Ecto neural progenitor cell (in vitro differentiated cells): ENCODE data around the gene KCNJ12.
"Not testable (repeated sequence)": the region's sequence is repeated elsewhere in the genome, so short reads cannot be mapped to it uniquely, and the experiment has no call there.

Experiments
- DNase-seq: peaks from one replicate; pipeline ENCODE4 v3.0.0-alpha.2; 2018; ENCODE audit warnings: low spot score

The KCNJ12 gene

GRCh38 chr17:21349358-21350050, 26.7 kb upstream of the KCNJ12 start:
- DNase-seq, result not testable (repeated sequence)

GRCh38 chr17:21350495-21350894, 25.7 kb upstream of the KCNJ12 start:
- DNase-seq, result not testable (repeated sequence)

- DNase-seq, result no peak
These were observed 24.6 kb upstream of the KCNJ12 start for GRCh38 chr17:21351366-21352065.

GRCh38 chr17:21352221-21352980, 23.8 kb upstream of the KCNJ12 start:
- no peak for DNase-seq

GRCh38 chr17:21352981-21353265, 23.2 kb upstream of the KCNJ12 start:
- DNase-seq, result no peak

- DNase-seq, result no peak
These were observed 22.7 kb upstream of the KCNJ12 start for GRCh38 chr17:21353326-21354010.

GRCh38 chr17:21354796-21355385, 21.3 kb upstream of the KCNJ12 start:
- no peak for DNase-seq

- DNase-seq, result no peak
These were observed 20.6 kb upstream of the KCNJ12 start for GRCh38 chr17:21355586-21355985.

- no peak for DNase-seq
These were observed 19.5 kb upstream of the KCNJ12 start for GRCh38 chr17:21356537-21357127.

- no peak for DNase-seq
These were observed 18.9 kb upstream of the KCNJ12 start for GRCh38 chr17:21357281-21357680.

GRCh38 chr17:21357696-21358656, 18.2 kb upstream of the KCNJ12 start:
- no peak for DNase-seq

GRCh38 chr17:21358682-21359482, 17.3 kb upstream of the KCNJ12 start:
- no peak for DNase-seq

GRCh38 chr17:21359483-21359840, 16.7 kb upstream of the KCNJ12 start:
- DNase-seq, result no peak

- DNase-seq, result no peak
These were observed 16.1 kb upstream of the KCNJ12 start for GRCh38 chr17:21360048-21360447.

- DNase-seq, result no peak
These were observed 14.9 kb upstream of the KCNJ12 start for GRCh38 chr17:21361020-21361809.

GRCh38 chr17:21362331-21362931, 13.7 kb upstream of the KCNJ12 start:
- no peak for DNase-seq

GRCh38 chr17:21363776-21364642, 12.1 kb upstream of the KCNJ12 start:
- DNase-seq, result no peak

- DNase-seq, result no peak
These were observed 11.1 kb upstream of the KCNJ12 start for GRCh38 chr17:21365016-21365415.
